GM12873 (cell line): ENCODE measurements around the gene SLC6A9.

ENCODE experiments used
- TF ChIP-seq, protein P1 (sequence below): IDR thresholded peaks from 2 replicates; pipeline ENCODE4 v1.5.1; 2012; ENCODE audit warnings: low read depth, mild to moderate bottlenecking, moderate library complexity, low read length, control low read depth; ENCODE audit not compliant: insufficient read depth; ENCODE audit errors: missing control alignments

Gene SLC6A9

DNA sequence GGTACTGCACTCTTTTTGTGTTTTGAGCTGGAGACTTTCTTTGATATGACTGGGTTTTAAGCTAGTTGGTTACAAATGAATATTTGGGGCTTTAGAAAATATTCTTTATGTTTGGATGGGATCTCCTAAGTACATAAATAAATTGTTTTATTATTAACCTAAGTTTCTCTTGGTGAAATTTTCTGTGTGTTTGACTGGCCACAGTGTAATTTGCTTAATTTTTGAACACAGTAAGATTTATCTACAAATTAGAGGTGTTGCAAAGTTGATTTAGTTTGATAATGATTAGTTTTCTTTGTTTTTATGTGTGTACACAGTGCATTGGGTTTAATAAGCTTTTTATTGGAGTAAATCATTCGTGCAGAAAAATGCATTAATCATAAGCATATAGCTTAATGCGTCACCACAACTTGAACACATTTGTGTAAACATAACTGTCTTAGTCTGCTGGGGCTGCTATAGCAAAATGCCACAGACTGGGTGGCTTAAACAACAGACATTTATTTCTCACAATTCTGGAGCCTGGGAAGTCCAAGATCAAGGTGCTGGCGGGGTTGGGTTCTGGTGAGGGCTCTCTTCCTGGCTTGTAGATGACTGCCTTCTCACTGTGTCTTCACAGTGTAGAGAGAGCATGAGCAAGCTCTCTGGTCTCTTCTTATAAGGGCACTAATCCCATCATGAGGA is 17.4 kb upstream of the SLC6A9 start:
- TF ChIP-seq, protein P1, sequence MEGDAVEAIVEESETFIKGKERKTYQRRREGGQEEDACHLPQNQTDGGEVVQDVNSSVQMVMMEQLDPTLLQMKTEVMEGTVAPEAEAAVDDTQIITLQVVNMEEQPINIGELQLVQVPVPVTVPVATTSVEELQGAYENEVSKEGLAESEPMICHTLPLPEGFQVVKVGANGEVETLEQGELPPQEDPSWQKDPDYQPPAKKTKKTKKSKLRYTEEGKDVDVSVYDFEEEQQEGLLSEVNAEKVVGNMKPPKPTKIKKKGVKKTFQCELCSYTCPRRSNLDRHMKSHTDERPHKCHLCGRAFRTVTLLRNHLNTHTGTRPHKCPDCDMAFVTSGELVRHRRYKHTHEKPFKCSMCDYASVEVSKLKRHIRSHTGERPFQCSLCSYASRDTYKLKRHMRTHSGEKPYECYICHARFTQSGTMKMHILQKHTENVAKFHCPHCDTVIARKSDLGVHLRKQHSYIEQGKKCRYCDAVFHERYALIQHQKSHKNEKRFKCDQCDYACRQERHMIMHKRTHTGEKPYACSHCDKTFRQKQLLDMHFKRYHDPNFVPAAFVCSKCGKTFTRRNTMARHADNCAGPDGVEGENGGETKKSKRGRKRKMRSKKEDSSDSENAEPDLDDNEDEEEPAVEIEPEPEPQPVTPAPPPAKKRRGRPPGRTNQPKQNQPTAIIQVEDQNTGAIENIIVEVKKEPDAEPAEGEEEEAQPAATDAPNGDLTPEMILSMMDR, result no peak

DNA sequence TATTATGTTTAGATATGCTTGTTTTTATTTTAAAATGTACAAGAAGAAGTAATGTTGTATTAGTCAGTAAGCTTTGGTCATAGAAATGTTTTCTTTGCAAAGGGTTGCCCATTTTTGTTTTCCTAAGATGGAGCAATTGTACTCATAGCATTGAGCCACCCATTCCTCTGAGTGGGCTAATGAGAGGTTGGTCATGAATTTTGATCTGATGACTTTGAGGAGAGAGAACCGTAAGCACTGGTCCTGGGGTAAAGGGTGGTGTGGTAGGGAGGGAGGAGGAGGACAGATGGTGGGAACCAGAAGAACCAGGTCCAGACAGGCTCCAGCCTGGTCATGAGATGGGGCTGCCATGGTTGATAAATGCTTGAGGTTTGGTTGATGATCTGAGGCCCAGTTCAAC is 15.9 kb upstream of the SLC6A9 start:
- TF ChIP-seq, protein P1, result no peak

- TF ChIP-seq, protein P1, result no peak
These were observed 13.8 kb upstream of the SLC6A9 start for GRCh38 chr1:44045064-44045463.

DNA sequence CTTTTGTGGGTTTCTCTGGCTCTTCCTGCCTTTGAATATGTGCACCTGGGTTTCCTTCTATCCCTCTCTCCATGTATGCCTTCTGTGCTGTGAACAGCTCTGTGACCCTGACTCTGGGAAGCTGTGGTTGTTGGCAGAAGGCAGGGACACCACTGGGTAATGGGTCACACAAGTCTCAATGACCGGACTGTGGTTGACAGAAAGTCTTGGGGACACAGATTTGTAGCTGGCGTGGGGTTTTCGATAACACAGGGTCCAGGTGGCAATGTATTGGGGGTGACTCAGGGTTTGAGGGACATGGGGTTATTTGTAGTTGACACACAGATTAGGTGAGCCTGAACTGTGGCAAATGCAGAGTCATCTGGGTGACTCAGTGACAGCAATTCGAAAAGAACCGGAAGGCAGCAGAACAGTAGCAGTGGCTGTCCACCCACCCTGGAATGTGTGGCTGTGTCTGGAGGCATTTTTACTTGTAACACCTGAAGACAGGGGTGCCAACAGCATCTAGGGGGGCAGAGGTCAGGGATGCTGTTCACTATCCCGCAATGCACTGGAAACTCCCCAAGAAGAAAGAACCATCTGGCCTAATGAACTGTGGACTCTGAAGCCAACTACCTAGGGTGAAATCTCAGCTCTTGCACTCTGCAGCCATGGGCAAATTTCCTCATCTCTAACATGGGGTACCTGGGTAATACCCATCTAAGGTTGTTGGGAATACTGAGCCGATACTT is 13.0 kb upstream of the SLC6A9 start:
- TF ChIP-seq, protein P1, result no peak

DNA sequence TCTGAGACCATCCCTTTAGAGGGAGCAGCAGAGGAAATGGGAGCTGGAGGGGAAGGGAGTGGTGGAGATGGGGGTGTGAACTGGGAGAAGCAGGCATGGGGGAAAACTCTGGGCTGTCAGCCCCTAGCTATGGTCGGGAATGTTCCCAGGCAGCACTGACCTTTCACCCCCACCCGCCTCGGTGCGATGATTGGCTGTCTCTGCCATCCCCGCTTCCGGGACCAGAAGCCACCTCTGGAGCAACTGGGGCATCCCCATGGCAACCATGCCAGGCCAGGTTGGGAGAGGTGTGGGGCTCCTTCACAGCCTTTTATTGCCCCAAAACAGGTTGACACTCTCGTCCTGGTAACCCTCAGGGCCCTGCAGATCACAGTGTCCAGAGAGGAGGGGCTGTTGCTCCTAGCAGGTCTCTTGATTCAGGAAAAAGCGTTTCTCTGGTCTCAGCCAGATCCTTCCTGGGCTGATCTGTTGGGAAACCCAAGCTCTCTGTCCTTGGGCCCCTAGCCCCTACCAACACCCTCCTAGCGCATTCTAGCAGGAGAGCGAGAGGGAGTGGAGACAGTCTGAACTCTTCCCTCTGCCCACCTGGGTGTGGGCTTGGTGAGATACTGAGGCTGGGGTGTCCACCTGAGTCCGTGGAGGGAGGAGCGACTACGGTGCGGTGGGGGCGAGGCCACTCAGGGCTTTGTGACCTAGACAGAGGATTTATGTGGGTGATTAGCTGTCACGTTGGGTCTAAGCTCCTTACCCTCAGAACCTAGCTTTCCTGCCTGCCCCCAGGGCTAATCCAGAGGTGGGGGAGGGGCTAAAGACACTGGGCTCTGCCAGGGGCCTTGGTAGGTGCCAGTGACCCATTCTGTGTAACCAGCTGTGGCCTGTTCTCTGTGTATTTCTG is 12.2 kb upstream of the SLC6A9 start:
- TF ChIP-seq, protein P1, result no peak

- TF ChIP-seq, protein P1, result no peak
These were observed 9.6 kb upstream of the SLC6A9 start for GRCh38 chr1:44040846-44041245.

GRCh38 chr1:44040418-44040817 is 9.2 kb upstream of the SLC6A9 start:
- TF ChIP-seq, protein P1, result no peak
